T follicular helper cell (primary cell): ENCODE data around the gene ACTG2.
"Not testable (repeated sequence)": the region's sequence is repeated elsewhere in the genome, so short reads cannot be mapped to it uniquely, and the experiment has no call there.

Experiments used
- DNase-seq: peaks from one replicate; pipeline ENCODE4 v3.0.0-alpha.2; 2020; ENCODE audit warnings: low read depth

ACTG2 gene

GRCh38 chr2:73937103-73937885, 44.5 kb downstream of the ACTG2 start:
- no peak for DNase-seq

GRCh38 chr2:73937899-73938298, 45.1 kb downstream of the ACTG2 start:
- DNase-seq = no peak

- no peak for DNase-seq
Observed at GRCh38 chr2:73938718-73939352, 46.0 kb downstream of the ACTG2 start.

- no peak for DNase-seq
Observed at GRCh38 chr2:73939419-73939818, 46.6 kb downstream of the ACTG2 start.

GRCh38 chr2:73940066-73940465, 47.3 kb downstream of the ACTG2 start:
- DNase-seq = not testable (repeated sequence)

- DNase-seq = no peak
Observed at GRCh38 chr2:73942664-73943063, 49.9 kb downstream of the ACTG2 start.

GRCh38 chr2:73944714-73945113, 51.9 kb downstream of the ACTG2 start:
- DNase-seq = no peak

GRCh38 chr2:73946215-73946614, 53.4 kb downstream of the ACTG2 start:
- DNase-seq = no peak

- DNase-seq = no peak
Observed at GRCh38 chr2:73946666-73947065, 53.9 kb downstream of the ACTG2 start.

GRCh38 chr2:73947412-73948018, 54.7 kb downstream of the ACTG2 start:
- DNase-seq = no peak

GRCh38 chr2:73949802-73950201, 57.0 kb downstream of the ACTG2 start:
- DNase-seq = no peak

GRCh38 chr2:73952499-73953446, 60.0 kb downstream of the ACTG2 start:
- no peak for DNase-seq

GRCh38 chr2:73956218-73956865, 63.5 kb downstream of the ACTG2 start:
- no peak for DNase-seq

- DNase-seq = no peak
Observed at GRCh38 chr2:73961274-73961673, 68.5 kb downstream of the ACTG2 start.

- DNase-seq = no peak
Observed at GRCh38 chr2:73961823-73962615, 69.2 kb downstream of the ACTG2 start.

GRCh38 chr2:73962798-73963197, 70.0 kb downstream of the ACTG2 start:
- DNase-seq = no peak

GRCh38 chr2:73963385-73964120, 70.7 kb downstream of the ACTG2 start:
- DNase-seq = no peak

- no peak for DNase-seq
Observed at GRCh38 chr2:73964223-73964622, 71.4 kb downstream of the ACTG2 start.

- no peak for DNase-seq
Observed at GRCh38 chr2:73965053-73965452, 72.2 kb downstream of the ACTG2 start.

- no peak for DNase-seq
Observed at GRCh38 chr2:73968357-73968937, 75.6 kb downstream of the ACTG2 start.
